ENCODE data around the gene TET2.

DNA sequence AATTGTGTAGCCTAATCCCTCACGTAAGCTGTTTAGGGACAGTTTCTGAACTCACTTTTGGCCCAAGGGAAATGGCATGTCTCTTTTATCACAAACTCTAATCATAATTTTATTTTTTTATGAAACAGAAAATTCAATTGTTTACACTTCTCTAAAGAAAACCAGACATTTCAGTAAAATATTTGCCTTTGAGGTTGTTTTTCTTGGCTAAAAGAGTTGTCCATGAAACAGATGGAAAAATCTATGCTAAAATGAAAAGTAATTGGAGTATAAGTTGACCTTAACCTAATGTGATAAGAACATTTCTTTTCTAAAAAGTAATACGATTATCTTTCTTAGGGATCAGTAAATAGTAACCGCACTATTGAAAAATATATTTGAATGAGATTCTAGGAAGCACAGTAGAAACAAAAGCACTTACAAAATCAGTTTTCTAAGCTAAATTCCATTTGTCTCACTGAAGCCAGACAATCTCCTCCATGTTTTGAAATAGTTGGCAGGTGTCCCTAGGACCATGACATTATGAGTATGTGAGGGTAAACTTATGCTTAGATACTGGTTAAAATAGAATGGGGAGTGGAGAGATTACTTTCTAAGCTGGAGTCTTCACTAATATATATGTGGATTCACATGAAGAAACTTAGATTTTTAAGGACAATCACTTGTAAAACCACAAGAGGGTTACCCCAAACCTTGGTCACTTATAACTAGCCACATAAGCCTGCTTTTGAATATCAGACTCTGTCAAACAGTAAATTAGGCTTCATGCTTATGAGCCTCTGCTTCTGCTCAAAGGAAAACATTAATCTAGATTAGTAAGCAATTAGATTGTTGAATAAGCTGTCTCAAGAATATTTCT is 20.1 kb upstream of the TET2 start:
- TF ChIP-seq POLR2A (IDR thresholded peaks at IDR 0.05), result no peak
- TF ChIP-seq, protein P1, sequence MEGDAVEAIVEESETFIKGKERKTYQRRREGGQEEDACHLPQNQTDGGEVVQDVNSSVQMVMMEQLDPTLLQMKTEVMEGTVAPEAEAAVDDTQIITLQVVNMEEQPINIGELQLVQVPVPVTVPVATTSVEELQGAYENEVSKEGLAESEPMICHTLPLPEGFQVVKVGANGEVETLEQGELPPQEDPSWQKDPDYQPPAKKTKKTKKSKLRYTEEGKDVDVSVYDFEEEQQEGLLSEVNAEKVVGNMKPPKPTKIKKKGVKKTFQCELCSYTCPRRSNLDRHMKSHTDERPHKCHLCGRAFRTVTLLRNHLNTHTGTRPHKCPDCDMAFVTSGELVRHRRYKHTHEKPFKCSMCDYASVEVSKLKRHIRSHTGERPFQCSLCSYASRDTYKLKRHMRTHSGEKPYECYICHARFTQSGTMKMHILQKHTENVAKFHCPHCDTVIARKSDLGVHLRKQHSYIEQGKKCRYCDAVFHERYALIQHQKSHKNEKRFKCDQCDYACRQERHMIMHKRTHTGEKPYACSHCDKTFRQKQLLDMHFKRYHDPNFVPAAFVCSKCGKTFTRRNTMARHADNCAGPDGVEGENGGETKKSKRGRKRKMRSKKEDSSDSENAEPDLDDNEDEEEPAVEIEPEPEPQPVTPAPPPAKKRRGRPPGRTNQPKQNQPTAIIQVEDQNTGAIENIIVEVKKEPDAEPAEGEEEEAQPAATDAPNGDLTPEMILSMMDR (IDR thresholded peaks at IDR 0.05), result no peak

All from right lobe of liver (tissue), 4 donors.